ENCODE measurements around the gene TNFRSF4.

- no peak for TF ChIP-seq CTCF (IDR thresholded peaks at IDR 0.05; ENCODE audit: low read length)
- TF ChIP-seq EZH2 (IDR thresholded peaks at IDR 0.05; ENCODE audit: borderline replicate concordance, low read length), result no peak
Observed at GRCh38 chr1:1222575-1223225, 8.7 kb upstream of the TNFRSF4 start.

Measured in OCI-LY1 (cell line).